Measurements from ENCODE around the gene KRT1. TPM values are rescaled to one million over a fixed set of nuclear protein-coding genes. Genes with fewer than 3 reads are reported as not detected.
A peak's percentile ranks its signal among the peaks of the same experiment; 100 is the strongest.

KRT1 gene
- total and polyA plus RNA-seq, 7 experiments from 2014 or later, result 0.27 to 9.4 (median 5.2) TPM; not detected in 2

DNA sequence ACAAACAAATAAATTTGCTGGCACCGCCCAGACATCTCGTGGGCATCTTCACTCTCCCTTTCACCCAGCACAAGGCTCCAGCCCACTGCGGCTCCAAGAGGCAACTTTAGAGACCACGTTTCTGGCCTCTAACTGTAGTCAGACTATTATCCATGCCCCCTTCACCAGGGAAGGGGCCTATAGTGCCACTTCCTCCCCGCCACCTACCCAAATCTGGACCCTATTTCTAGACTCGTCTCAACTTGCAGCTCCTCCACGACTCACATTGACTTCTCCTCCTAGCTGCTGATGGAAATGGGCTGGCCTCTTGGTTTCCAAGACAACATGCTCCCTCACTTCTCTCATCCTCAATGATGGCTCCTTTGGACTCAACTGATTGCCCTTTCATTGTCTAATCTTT lies 12.3 kb downstream of the KRT1 start:
- Histone ChIP-seq H3K27me3 (ENCODE audit: control insufficient read depth in 2 of 2, insufficient read depth in 2 of 2, low read length in 2 of 2) (no peaks in the 10 kb centered on the region), H3K36me3 (ENCODE audit: control insufficient read depth in 2 of 3, insufficient read depth in 3 of 3, low read length in 3 of 3) (no peaks in the 10 kb centered on the region), H3K4me1 (ENCODE audit: control insufficient read depth in 2 of 2, insufficient read depth in 2 of 2, low read length in 2 of 2) (no peaks in the 10 kb centered on the region), H3K4me3 (ENCODE audit: low read length) (no peak overlapping the region), H3K9me3 (ENCODE audit: control insufficient read depth in 2 of 3, low read length in 3 of 3) (no peaks in the 10 kb centered on the region), H3K27ac (ENCODE audit: low read depth, low read length) (no peak overlapping the region)
- Mint-ChIP-seq H3K9me3 (no peaks in the 10 kb centered on the region), H3K27me3 (peaks cover 0 to 21% (median 0%) of the 10 kb centered on the region in 5 donors), H3K4me3 (no peak overlapping the region), H3K27ac (peak overlapping the region in 5 of 9 donors; percentile 30 to 88 (median 54)), H3K36me3 (no peaks in the 10 kb centered on the region), H3K4me1 (peaks cover 0 to 18% (median 10%) of the 10 kb centered on the region in 7 donors)
- ATAC-seq, result no peak
- ChIA-PET POLR2A (interaction anchor here (1.3 kb wide), 1 partner anchor 11 kb away, joined by 5 read pairs; no protein-coding TSS in a partner anchor), CTCF (interaction anchor here (0.7 to 1.1 kb wide), 4 partner anchors 12 to 212 kb away, joined by 3 to 4 read pairs (median 4); partner anchors contain the start of gene KRT1)
- intact Hi-C loops (cut with micrococcal nuclease), result no loop called here
- DNase-seq, result no peak

DNA sequence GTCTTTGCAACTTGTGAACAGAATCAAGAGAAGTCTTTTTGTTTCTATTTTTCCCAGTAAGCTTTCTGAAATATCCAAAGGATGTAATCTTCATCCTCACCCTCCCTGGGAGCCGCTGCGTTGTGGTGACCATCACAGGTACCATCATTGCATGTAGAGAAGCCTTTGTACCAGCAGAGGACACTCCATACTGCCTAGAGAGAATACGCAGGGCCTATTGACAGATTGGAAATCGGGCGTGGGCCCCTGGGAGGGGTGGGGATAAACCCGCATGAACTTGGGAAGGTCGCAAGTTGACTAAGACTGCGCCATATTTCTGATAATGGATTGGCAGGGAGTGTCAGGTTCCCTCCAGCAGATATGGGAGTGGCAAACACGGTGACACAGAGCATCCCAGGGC lies 12.7 kb downstream of the KRT1 start:
- Mint-ChIP-seq H3K27ac (peak overlapping the region in 3 of 9 donors; percentile 5 to 25 (median 8)), H3K4me3 (no peak overlapping the region), H3K4me1 (peaks cover under 1 to 22% (median 10%) of the 10 kb centered on the region in 7 donors), H3K27me3 (peaks cover 0 to 21% (median 0%) of the 10 kb centered on the region in 5 donors), H3K9me3 (no peaks in the 10 kb centered on the region), H3K36me3 (no peaks in the 10 kb centered on the region)
- Histone ChIP-seq H3K27me3 (ENCODE audit: control insufficient read depth in 2 of 2, insufficient read depth in 2 of 2, low read length in 2 of 2) (no peaks in the 10 kb centered on the region), H3K36me3 (ENCODE audit: control insufficient read depth in 2 of 3, insufficient read depth in 3 of 3, low read length in 3 of 3) (no peaks in the 10 kb centered on the region), H3K4me3 (ENCODE audit: low read length) (no peak overlapping the region), H3K4me1 (ENCODE audit: control insufficient read depth in 2 of 2, insufficient read depth in 2 of 2, low read length in 2 of 2) (no peaks in the 10 kb centered on the region), H3K27ac (ENCODE audit: low read depth, low read length) (no peak overlapping the region), H3K9me3 (ENCODE audit: control insufficient read depth in 2 of 3, low read length in 3 of 3) (no peaks in the 10 kb centered on the region)
- intact Hi-C loops (cut with micrococcal nuclease), result no loop called here
- ATAC-seq (no peak), DNase-seq (no peak)
- ChIA-PET CTCF (interaction anchor here (0.7 to 1.1 kb wide), 5 partner anchors 13 to 212 kb away, joined by 3 to 4 read pairs (median 3); partner anchors contain the start of gene KRT1), POLR2A (interaction anchor here (0.7 to 1.3 kb wide), 3 partner anchors 10 to 82 kb away, joined by 3 to 5 read pairs (median 4); no protein-coding TSS in a partner anchor)

DNA sequence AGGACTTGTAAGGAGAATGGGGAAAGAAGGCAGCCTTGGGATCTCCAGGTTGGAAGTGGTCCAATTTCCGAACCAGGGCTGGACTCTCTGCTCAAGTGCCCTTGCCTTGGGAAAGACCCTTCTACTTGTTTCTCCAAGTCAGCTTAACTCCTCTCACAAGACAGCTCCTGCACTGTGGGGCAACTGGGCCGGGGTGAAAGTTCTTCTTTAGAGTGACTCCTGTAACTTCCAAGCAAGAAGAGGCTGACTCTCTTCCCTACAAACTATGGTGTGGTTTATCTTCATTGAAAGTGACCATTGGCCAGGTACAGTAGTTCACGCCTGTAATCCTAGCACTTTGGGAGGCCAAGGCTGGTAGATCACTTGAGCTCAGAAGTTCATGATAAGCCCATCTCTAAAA lies 13.7 kb downstream of the KRT1 start:
- Mint-ChIP-seq H3K9me3 (no peaks in the 10 kb centered on the region), H3K27ac (no peak overlapping the region), H3K4me1 (peaks cover 5 to 30% (median 14%) of the 10 kb centered on the region in 7 donors), H3K27me3 (peaks cover 0 to 23% (median 0%) of the 10 kb centered on the region in 5 donors), H3K36me3 (no peaks in the 10 kb centered on the region), H3K4me3 (no peak overlapping the region)
- ChIA-PET CTCF (interaction anchor here (0.6 to 2.0 kb wide), 3 partner anchors 38 to 204 kb away, joined by 3 to 10 read pairs (median 4); no protein-coding TSS in a partner anchor), POLR2A (interaction anchor here (1.0 to 1.4 kb wide), 4 partner anchors 9 to 56 kb away, joined by 3 to 5 read pairs (median 4); no protein-coding TSS in a partner anchor)
- Histone ChIP-seq H3K9me3 (ENCODE audit: control insufficient read depth in 2 of 3, low read length in 3 of 3) (no peaks in the 10 kb centered on the region), H3K36me3 (ENCODE audit: control insufficient read depth in 2 of 3, insufficient read depth in 3 of 3, low read length in 3 of 3) (no peaks in the 10 kb centered on the region), H3K4me1 (ENCODE audit: control insufficient read depth in 2 of 2, insufficient read depth in 2 of 2, low read length in 2 of 2) (no peaks in the 10 kb centered on the region), H3K4me3 (ENCODE audit: low read length) (no peak overlapping the region), H3K27ac (ENCODE audit: low read depth, low read length) (no peak overlapping the region), H3K27me3 (ENCODE audit: control insufficient read depth in 2 of 2, insufficient read depth in 2 of 2, low read length in 2 of 2) (no peaks in the 10 kb centered on the region)
- ATAC-seq (no peak), DNase-seq (no peak)
- intact Hi-C loops (cut with micrococcal nuclease), result no loop called here

DNA sequence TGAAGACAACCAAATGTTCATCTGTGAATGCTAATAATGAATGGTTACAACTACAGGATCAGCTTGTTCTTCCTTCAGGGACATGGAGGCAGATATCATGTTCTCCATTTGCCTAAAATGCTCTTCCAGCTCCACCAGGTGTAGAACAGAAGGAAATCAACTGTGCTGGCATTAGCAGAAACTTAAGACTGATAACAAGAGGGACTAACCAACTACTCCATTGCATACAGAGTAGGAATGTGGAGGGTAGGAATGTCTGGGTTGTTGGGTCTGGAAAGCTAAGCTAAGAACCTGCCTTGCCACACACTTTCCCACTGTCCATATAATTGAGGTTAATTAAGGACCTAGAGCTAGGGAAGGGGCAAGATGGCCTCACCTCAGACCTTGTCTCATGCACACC lies 16.8 kb downstream of the KRT1 start:
- H3K4me1 Mint-ChIP-seq, result peaks cover 5 to 38% (median 16%) of the 10 kb centered on the region in 7 donors
- no peak overlapping the region for H3K27ac ChIP-seq (ENCODE audit: low read depth, low read length)
- H3K27ac Mint-ChIP-seq, result peak overlapping the region in 1 of 9 donors; percentile 8
- no peak overlapping the region for H3K4me3 ChIP-seq (ENCODE audit: low read length)
- H3K4me1 ChIP-seq (ENCODE audit: control insufficient read depth in 2 of 2, insufficient read depth in 2 of 2, low read length in 2 of 2), result no peaks in the 10 kb centered on the region
- ChIA-PET POLR2A (interaction anchor here (2.2 kb wide), 1 partner anchor 9 kb away, joined by 12 read pairs; no protein-coding TSS in a partner anchor), CTCF (interaction anchor here (1.6 to 1.9 kb wide), 2 partner anchors 53 to 78 kb away, joined by 5 to 8 read pairs; no protein-coding TSS in a partner anchor)
- peaks cover 0 to 16% (median 0%) of the 10 kb centered on the region in 5 donors for H3K27me3 Mint-ChIP-seq
- no peak overlapping the region for H3K4me3 Mint-ChIP-seq
- no peaks in the 10 kb centered on the region for H3K9me3 ChIP-seq (ENCODE audit: control insufficient read depth in 2 of 3, low read length in 3 of 3)
- no peaks in the 10 kb centered on the region for H3K9me3 Mint-ChIP-seq
- no peaks in the 10 kb centered on the region for H3K27me3 ChIP-seq (ENCODE audit: control insufficient read depth in 2 of 2, insufficient read depth in 2 of 2, low read length in 2 of 2)
- no peak for ATAC-seq
- no peaks in the 10 kb centered on the region for H3K36me3 Mint-ChIP-seq
- intact Hi-C loops (cut with micrococcal nuclease), result no loop called here
- no peak for DNase-seq
- no peaks in the 10 kb centered on the region for H3K36me3 ChIP-seq (ENCODE audit: control insufficient read depth in 2 of 3, insufficient read depth in 3 of 3, low read length in 3 of 3)

DNA sequence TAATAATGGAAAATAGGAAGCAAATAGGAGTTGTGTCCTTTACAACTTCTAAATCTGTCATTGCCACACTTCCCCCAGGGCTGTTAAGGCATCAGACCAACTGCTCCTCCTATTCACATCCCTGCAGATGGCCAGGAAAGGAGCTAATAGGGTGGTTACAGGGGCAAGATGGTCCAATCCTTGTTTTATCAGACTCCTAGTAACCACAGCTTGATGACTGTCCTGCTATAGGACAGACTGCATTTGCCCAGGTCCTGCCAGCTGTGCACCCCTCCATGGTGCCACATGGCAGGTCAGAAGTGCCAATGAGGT lies 17.3 kb downstream of the KRT1 start:
- H3K27me3 ChIP-seq (ENCODE audit: control insufficient read depth in 2 of 2, insufficient read depth in 2 of 2, low read length in 2 of 2), result no peaks in the 10 kb centered on the region
- no peaks in the 10 kb centered on the region for H3K36me3 ChIP-seq (ENCODE audit: control insufficient read depth in 2 of 3, insufficient read depth in 3 of 3, low read length in 3 of 3)
- H3K4me1 Mint-ChIP-seq, result peaks cover 5 to 33% (median 16%) of the 10 kb centered on the region in 7 donors
- H3K4me3 ChIP-seq (ENCODE audit: low read length), result no peak overlapping the region
- ChIA-PET CTCF (interaction anchor here (1.6 to 1.9 kb wide), 2 partner anchors 52 to 77 kb away, joined by 5 to 8 read pairs; no protein-coding TSS in a partner anchor), POLR2A (interaction anchor here (2.2 kb wide), 1 partner anchor 10 kb away, joined by 12 read pairs; no protein-coding TSS in a partner anchor)
- no peak overlapping the region for H3K27ac ChIP-seq (ENCODE audit: low read depth, low read length)
- no peaks in the 10 kb centered on the region for H3K36me3 Mint-ChIP-seq
- H3K9me3 ChIP-seq (ENCODE audit: control insufficient read depth in 2 of 3, low read length in 3 of 3), result no peaks in the 10 kb centered on the region
- H3K27me3 Mint-ChIP-seq, result peaks cover 0 to 19% (median 0%) of the 10 kb centered on the region in 5 donors
- no peaks in the 10 kb centered on the region for H3K4me1 ChIP-seq (ENCODE audit: control insufficient read depth in 2 of 2, insufficient read depth in 2 of 2, low read length in 2 of 2)
- intact Hi-C loops (cut with micrococcal nuclease), result no loop called here
- H3K27ac Mint-ChIP-seq, result peak overlapping the region in 3 of 9 donors; percentile 47 to 90 (median 74)
- no peak for ATAC-seq
- no peak overlapping the region for H3K4me3 Mint-ChIP-seq
- no peaks in the 10 kb centered on the region for H3K9me3 Mint-ChIP-seq
- no peak for DNase-seq

DNA sequence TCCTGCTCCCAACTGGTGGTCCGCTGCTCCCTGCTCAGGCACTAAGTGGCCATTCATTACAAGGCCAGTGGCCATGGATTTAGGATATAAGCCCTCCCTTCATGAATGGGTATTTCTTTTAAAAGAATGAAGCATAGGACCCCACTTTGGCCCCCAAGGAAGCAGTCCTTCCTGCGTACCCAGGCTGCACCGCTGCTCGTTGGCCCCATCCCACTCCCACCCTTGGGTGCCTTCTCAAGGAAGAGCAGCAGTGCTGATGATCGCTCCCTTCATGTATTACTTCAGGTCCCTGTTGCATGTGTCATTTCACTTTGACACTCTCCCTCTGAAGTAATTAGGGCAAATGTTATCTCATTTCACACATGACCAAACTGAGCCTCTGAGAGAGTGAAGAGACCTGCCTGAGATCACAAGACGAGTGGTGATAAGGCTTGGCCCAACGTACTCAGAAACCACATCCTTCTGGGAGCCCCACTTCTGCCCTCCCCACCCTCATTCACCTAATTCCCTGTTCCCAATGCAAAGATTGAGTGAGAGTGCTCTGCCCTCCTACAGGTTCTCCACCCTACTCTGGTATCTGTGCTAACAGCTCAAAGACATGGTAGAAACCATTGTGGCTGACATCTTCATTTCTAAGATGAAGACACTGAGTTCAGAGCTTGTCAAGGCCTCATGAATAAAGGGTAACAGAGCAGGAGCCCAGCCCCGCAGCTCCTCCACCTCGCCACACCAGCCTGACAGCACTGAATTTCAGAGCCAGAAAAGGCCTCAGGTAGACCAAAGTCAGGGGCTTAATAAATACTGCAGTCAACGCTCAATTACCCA lies 17.9 kb downstream of the KRT1 start:
- POLR2A ChIA-PET, result interaction anchor here (1.3 to 2.2 kb wide), 2 partner anchors 10 to 18 kb away, joined by 3 to 12 read pairs; partner anchors contain the start of gene KRT1
- Histone ChIP-seq H3K9me3 (ENCODE audit: control insufficient read depth in 2 of 3, low read length in 3 of 3) (no peaks in the 10 kb centered on the region), H3K27ac (ENCODE audit: low read depth, low read length) (no peak overlapping the region), H3K36me3 (ENCODE audit: control insufficient read depth in 2 of 3, insufficient read depth in 3 of 3, low read length in 3 of 3) (no peaks in the 10 kb centered on the region), H3K4me3 (ENCODE audit: low read length) (no peak overlapping the region), H3K4me1 (ENCODE audit: control insufficient read depth in 2 of 2, insufficient read depth in 2 of 2, low read length in 2 of 2) (no peaks in the 10 kb centered on the region), H3K27me3 (ENCODE audit: control insufficient read depth in 2 of 2, insufficient read depth in 2 of 2, low read length in 2 of 2) (no peaks in the 10 kb centered on the region)
- DNase-seq (no peak), ATAC-seq (no peak)
- H3K27me3 Mint-ChIP-seq, result peaks cover 0 to 22% (median 0%) of the 10 kb centered on the region in 5 donors
- no peaks in the 10 kb centered on the region for H3K9me3 Mint-ChIP-seq
- peak overlapping the region in 4 of 9 donors; percentile 67 to 90 (median 73) for H3K27ac Mint-ChIP-seq
- CTCF ChIA-PET, result interaction anchor here (0.9 to 1.6 kb wide), 2 partner anchors 52 to 76 kb away, joined by 3 to 5 read pairs; no protein-coding TSS in a partner anchor
- intact Hi-C loops (cut with micrococcal nuclease), result no loop called here
- H3K4me3 Mint-ChIP-seq, result no peak overlapping the region
- H3K36me3 Mint-ChIP-seq, result no peaks in the 10 kb centered on the region
- H3K4me1 Mint-ChIP-seq, result peaks cover 5 to 30% (median 16%) of the 10 kb centered on the region in 7 donors
